ENCODE data around the gene HCST. TPM values are rescaled to one million over a fixed set of nuclear protein-coding genes. Genes with fewer than 3 reads are reported as not detected.
"Not testable (repeated sequence)": the region's sequence is repeated elsewhere in the genome, so short reads cannot be mapped to it uniquely, and the experiment has no call there.

The HCST gene
- total RNA-seq, 2 experiments from 2014 or later, result 117 to 137 TPM

- ChIA-PET CTCF (interaction anchor here (0.6 to 1.6 kb wide), 2 partner anchors 9 to 62 kb away, joined by 3 to 5 read pairs; no protein-coding TSS in a partner anchor), POLR2A (no interaction called here)
- DNase-seq, result no peak
- Mint-ChIP-seq H3K36me3 (ENCODE audit: low read depth) (no peaks in the 10 kb centered on the region), H3K27ac (no peak overlapping the region), H3K4me3 (peak overlapping the region; percentile 52), H3K9me3 (peaks cover 3% of the 10 kb centered on the region), H3K4me1 (peaks cover 18% of the 10 kb centered on the region), H3K27me3 (peaks cover 36% of the 10 kb centered on the region)
Observed at GRCh38 chr19:35868823-35869326, 33.5 kb upstream of the HCST start.

DNA sequence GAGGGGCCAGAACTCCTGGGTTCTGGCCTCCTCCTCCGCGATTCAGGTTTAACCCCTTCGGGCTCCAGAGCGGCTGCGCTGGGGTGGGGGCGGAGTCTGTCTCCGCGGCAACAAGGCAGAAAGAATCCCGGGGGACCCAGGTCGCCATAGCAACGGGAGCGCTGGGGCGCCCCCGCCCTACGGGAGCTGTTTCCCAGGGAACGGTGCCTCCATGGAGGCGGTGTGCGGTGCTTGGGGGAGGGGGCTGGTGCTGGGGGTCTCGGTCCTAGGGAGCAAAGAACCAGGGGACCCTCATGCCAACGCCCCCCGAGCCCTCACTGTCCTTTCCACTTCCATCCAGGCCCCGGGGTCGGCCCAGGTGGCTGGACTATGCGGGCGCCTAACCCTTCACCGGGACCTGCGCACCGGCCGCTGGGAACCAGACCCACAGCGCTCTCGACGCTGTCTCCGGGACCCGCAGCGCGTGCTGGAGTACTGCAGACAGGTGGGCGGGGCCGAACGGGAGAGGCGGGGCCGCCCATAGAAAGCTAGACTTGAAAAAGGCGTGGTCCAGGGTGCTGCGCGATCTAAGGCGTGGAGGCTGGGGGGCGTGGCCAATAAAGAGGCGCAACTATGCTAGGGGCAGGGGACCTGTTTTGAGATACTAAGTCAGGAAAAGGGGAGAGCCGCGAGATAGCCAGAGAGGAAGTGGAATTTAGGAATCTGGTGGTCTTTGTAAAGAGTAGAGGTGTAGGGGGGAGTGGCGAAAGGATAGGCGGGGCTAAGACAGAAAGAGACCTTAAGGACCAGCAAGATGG, 32.8 kb upstream of the HCST start:
- Mint-ChIP-seq H3K9me3 (peaks cover 3% of the 10 kb centered on the region), H3K27ac (peak overlapping the region; percentile 57), H3K4me3 (peak overlapping the region; percentile 66), H3K36me3 (ENCODE audit: low read depth) (no peaks in the 10 kb centered on the region), H3K4me1 (peaks cover 18% of the 10 kb centered on the region), H3K27me3 (peaks cover 33% of the 10 kb centered on the region)
- POLR2A ChIA-PET, result no interaction called here
- peak; percentile 86 for DNase-seq
- CTCF ChIA-PET, result interaction anchor here (0.8 to 1.6 kb wide), 5 partner anchors 10 to 62 kb away, joined by 3 to 6 read pairs (median 5); partner anchors contain the start of gene KIRREL2

DNA sequence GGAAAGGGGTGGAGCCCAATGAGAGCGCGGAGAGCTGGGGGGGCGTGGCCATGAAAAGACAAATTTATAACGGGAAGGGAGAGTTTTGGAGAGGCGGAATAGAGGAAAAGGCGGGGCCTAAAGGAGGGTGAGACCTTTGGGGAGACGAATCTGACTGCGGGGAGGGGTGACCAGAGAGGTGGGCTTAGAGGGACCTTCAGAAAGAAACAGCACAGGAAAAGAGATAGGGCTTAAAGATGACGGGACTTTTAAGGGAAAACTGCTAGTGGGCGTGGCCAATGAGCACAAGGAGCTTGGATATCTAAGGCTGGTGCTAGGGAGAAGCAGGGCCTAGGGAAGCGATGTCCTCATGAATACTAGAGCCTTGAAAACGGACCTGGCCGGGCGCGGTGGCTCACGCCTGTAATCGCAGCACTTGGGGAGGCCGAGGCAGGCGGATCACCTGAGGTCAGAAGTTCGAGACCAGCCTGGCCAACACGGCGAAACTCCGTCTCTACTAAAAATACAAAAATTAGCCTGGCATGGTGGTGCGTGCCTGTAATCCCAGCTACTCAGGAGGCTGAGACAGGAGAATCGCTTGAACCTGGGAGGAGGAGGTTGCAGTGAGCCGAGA, 32.1 kb upstream of the HCST start:
- Mint-ChIP-seq H3K4me1 (peaks cover 18% of the 10 kb centered on the region), H3K27me3 (peaks cover 33% of the 10 kb centered on the region), H3K4me3 (peak overlapping the region; percentile 66)
- POLR2A ChIA-PET; H3K9me3 Mint-ChIP-seq; H3K36me3 Mint-ChIP-seq (ENCODE audit: low read depth); H3K27ac Mint-ChIP-seq: not testable (repeated sequence)
- peak; percentile 64 for DNase-seq
- CTCF ChIA-PET, result interaction anchor here (0.8 to 1.6 kb wide), 5 partner anchors 9 to 169 kb away, joined by 3 to 6 read pairs (median 4); partner anchors contain the start of gene KIRREL2

GRCh38 chr19:35870798-35871197, 31.5 kb upstream of the HCST start:
- DNase-seq, result no peak
- peaks cover 18% of the 10 kb centered on the region for H3K4me1 Mint-ChIP-seq
- peaks cover 28% of the 10 kb centered on the region for H3K27me3 Mint-ChIP-seq
- ChIA-PET CTCF (interaction anchor here (0.9 to 1.6 kb wide), 4 partner anchors 9 to 170 kb away, joined by 3 to 6 read pairs (median 4); partner anchors contain the start of gene KIRREL2), POLR2A (no interaction called here)
- no peaks in the 10 kb centered on the region for H3K36me3 Mint-ChIP-seq (ENCODE audit: low read depth)
- H3K27ac Mint-ChIP-seq, result no peak overlapping the region
- H3K4me3 Mint-ChIP-seq, result no peak overlapping the region
- H3K9me3 Mint-ChIP-seq, result peaks cover 3% of the 10 kb centered on the region

- H3K4me1 Mint-ChIP-seq, result peaks cover 18% of the 10 kb centered on the region
Observed at GRCh38 chr19:35871611-35872010, 30.7 kb upstream of the HCST start.

GRCh38 chr19:35872180-35872579, 30.1 kb upstream of the HCST start:
- DNase-seq, result no peak
- ChIA-PET CTCF (interaction anchor here (0.6 to 0.9 kb wide), 2 partner anchors 10 to 167 kb away, joined by 4 read pairs; no protein-coding TSS in a partner anchor), POLR2A (no interaction called here)
- peaks cover 3% of the 10 kb centered on the region for H3K9me3 Mint-ChIP-seq
- no peak overlapping the region for H3K4me3 Mint-ChIP-seq
- H3K27me3 Mint-ChIP-seq, result peaks cover 22% of the 10 kb centered on the region
- H3K36me3 Mint-ChIP-seq (ENCODE audit: low read depth), result no peaks in the 10 kb centered on the region
- peaks cover 18% of the 10 kb centered on the region for H3K4me1 Mint-ChIP-seq
- H3K27ac Mint-ChIP-seq, result no peak overlapping the region

More at GRCh38 chr19:35871611-35872010, 30.7 kb upstream of the HCST start:
- ChIA-PET CTCF (interaction anchor here (0.9 kb wide), 2 partner anchors 11 to 60 kb away, joined by 3 to 4 read pairs; no protein-coding TSS in a partner anchor), POLR2A (no interaction called here)
- Mint-ChIP-seq H3K9me3 (peaks cover 3% of the 10 kb centered on the region), H3K27ac (no peak overlapping the region), H3K27me3 (peaks cover 24% of the 10 kb centered on the region), H3K36me3 (ENCODE audit: low read depth) (no peaks in the 10 kb centered on the region), H3K4me3 (no peak overlapping the region)
- no peak for DNase-seq

DNA sequence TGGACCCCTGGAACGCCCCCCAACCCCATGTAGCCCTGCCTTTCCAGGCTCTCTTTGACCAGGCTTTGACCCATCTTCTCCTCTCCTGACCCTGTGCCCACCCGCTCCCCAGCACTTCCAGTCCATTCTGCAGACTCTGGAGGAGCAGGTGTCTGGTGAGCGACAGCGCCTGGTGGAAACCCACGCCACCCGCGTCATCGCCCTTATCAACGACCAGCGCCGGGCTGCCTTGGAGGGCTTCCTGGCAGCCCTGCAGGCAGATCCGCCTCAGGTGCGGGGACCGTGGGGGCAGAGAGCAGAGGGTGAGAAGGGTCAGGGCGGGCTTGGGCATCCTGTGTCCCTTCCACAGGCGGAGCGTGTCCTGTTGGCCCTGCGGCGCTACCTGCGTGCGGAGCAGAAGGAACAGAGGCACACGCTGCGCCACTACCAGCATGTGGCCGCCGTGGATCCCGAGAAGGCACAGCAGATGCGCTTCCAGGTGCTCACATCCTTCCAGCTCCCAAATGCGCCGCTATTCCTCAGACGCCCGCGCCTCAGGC, 27.9 kb upstream of the HCST start:
- Mint-ChIP-seq H3K4me1 (peaks cover 9% of the 10 kb centered on the region), H3K4me3 (no peak overlapping the region), H3K9me3 (peaks cover 3% of the 10 kb centered on the region), H3K36me3 (ENCODE audit: low read depth) (no peaks in the 10 kb centered on the region), H3K27me3 (peaks cover 13% of the 10 kb centered on the region), H3K27ac (no peak overlapping the region)
- ChIA-PET CTCF (no interaction called here), POLR2A (no interaction called here)
- no peak for DNase-seq

DNA sequence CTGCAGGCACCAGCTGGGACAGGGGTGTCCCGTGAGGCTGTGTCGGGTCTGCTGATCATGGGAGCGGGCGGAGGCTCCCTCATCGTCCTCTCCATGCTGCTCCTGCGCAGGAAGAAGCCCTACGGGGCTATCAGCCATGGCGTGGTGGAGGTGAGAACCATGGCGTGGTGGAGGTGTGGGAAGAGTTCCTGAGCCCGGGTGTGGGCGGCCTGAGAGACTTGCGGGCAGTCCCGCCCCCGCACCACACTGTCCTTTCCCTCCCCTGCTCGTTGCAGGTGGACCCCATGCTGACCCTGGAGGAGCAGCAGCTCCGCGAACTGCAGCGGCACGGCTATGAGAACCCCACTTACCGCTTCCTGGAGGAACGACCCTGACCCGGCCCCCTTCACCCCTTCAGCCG, 23.3 kb upstream of the HCST start:
- no peak for DNase-seq
- no peak overlapping the region for H3K27ac Mint-ChIP-seq
- POLR2A ChIA-PET, result no interaction called here
- no peak overlapping the region for H3K4me3 Mint-ChIP-seq
- H3K9me3 Mint-ChIP-seq, result no peaks in the 10 kb centered on the region
- peaks cover 11% of the 10 kb centered on the region for H3K4me1 Mint-ChIP-seq
- CTCF ChIA-PET, result interaction anchor here (0.6 to 1.2 kb wide), 4 partner anchors 9 to 248 kb away, joined by 3 to 5 read pairs (median 3); no protein-coding TSS in a partner anchor
- no peaks in the 10 kb centered on the region for H3K36me3 Mint-ChIP-seq (ENCODE audit: low read depth)
- H3K27me3 Mint-ChIP-seq, result peaks cover 14% of the 10 kb centered on the region

DNA sequence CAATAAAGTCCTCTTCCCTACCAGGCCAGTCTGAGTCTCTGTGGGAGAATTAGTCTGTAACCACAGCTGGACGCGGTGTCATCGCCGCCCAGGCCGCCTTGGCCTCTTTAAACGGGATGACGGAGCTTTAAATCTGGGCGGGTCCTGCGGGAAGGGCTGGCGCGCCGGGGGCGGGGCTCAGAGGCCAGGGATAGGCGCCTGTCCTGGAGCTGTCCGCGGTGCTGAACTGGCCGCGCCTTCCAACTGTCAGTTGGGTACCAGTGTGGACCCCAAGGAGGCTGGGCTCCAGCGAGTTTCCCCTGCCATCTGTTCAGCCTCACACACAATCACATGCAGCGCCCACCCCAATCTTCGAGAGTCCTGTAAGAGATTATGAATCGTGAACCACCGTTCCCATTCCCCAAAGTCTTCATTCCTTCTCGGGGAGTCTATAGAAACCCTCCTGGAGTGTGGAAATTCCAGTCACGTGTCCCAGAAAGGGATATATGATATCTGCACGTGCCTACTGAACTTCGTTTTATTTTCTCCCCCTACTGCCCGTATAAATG, 22.5 kb upstream of the HCST start:
- Mint-ChIP-seq H3K27ac (no peak overlapping the region), H3K4me1 (peaks cover 11% of the 10 kb centered on the region), H3K36me3 (ENCODE audit: low read depth) (no peaks in the 10 kb centered on the region), H3K4me3 (no peak overlapping the region), H3K9me3 (no peaks in the 10 kb centered on the region), H3K27me3 (peaks cover 14% of the 10 kb centered on the region)
- CTCF ChIA-PET, result interaction anchor here (0.6 to 1.2 kb wide), 4 partner anchors 9 to 247 kb away, joined by 3 to 5 read pairs (median 3); no protein-coding TSS in a partner anchor
- peak; percentile 89 for DNase-seq
- POLR2A ChIA-PET, result no interaction called here

- Mint-ChIP-seq H3K36me3 (ENCODE audit: low read depth) (peaks cover 14% of the 10 kb centered on the region), H3K27me3 (peaks cover 14% of the 10 kb centered on the region), H3K27ac (no peak overlapping the region), H3K4me3 (no peak overlapping the region), H3K9me3 (no peaks in the 10 kb centered on the region), H3K4me1 (peaks cover 11% of the 10 kb centered on the region)
- DNase-seq, result peak; percentile 78
- ChIA-PET POLR2A (interaction anchor here (0.5 kb wide), 1 partner anchor 167 kb away, joined by 3 read pairs; no protein-coding TSS in a partner anchor), CTCF (interaction anchor here (0.6 to 3.8 kb wide), 9 partner anchors 10 to 185 kb away, joined by 3 to 29 read pairs (median 4); no protein-coding TSS in a partner anchor)
Observed at GRCh38 chr19:35882114-35882832, 20.1 kb upstream of the HCST start.

- POLR2A ChIA-PET, result interaction anchor here (1.2 kb wide), 1 partner anchor 9 kb away, joined by 3 read pairs; no protein-coding TSS in a partner anchor
- H3K27me3 Mint-ChIP-seq, result peaks cover 8% of the 10 kb centered on the region
- no peak for DNase-seq
- H3K9me3 Mint-ChIP-seq, result no peaks in the 10 kb centered on the region
- H3K4me3 Mint-ChIP-seq, result no peak overlapping the region
- peaks cover 25% of the 10 kb centered on the region for H3K36me3 Mint-ChIP-seq (ENCODE audit: low read depth)
- no peak overlapping the region for H3K27ac Mint-ChIP-seq
- CTCF ChIA-PET, result interaction anchor here (0.6 to 3.8 kb wide), 3 partner anchors 9 to 48 kb away, joined by 3 to 29 read pairs (median 23); no protein-coding TSS in a partner anchor
- peaks cover 15% of the 10 kb centered on the region for H3K4me1 Mint-ChIP-seq
Observed at GRCh38 chr19:35883882-35884281, 18.4 kb upstream of the HCST start.

DNA sequence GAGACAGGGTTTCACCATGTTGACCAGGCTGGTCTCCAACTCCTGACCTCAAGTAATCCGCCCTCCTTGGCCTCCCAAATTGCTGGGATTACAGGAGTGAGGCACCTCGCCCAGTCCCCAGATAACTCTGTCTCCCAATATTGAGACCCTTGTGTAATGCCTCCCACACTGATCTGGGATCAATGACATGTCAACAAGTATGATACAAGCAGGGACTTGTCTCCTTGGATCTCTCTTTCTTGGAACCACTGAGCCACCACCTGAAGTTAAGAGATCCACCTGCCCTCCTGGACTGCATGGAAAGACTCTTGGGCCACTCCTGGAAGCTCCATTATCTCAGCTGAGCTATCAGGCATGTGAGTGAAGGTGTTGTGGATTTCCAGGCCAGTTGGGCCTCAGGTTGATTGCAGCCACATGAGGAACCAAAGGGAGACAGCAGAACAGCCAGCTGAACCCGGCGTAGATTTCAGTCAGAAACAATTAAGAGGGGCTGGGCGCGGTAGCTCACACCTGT, 17.0 kb upstream of the HCST start:
- Mint-ChIP-seq H3K36me3 (ENCODE audit: low read depth) (peaks cover 36% of the 10 kb centered on the region), H3K27me3 (no peaks in the 10 kb centered on the region), H3K27ac (no peak overlapping the region), H3K9me3 (no peaks in the 10 kb centered on the region), H3K4me3 (no peak overlapping the region), H3K4me1 (peaks cover 12% of the 10 kb centered on the region)
- DNase-seq, result no peak
- POLR2A ChIA-PET, result no interaction called here
- CTCF ChIA-PET, result no interaction called here

All from activated CD4-positive, alpha-beta T cell treated with anti-CD3 and anti-CD28 coated beads, Interleukin-2, amount 10 ng/mL, durations not matched to agents 7 days and 5 days (primary cell).